Measurements from ENCODE around the gene GNAT1.
A peak's percentile ranks its signal among the peaks of the same experiment; 100 is the strongest.

The GNAT1 gene

GRCh38 chr3:50237754-50238548, 46.5 kb downstream of the GNAT1 start:
- no peak for TF ChIP-seq CTCF (IDR thresholded peaks at IDR 0.05)
- Histone ChIP-seq H3K9me3 (ENCODE audit: control insufficient read depth, low read length) (no peaks in the 10 kb centered on the region), H3K27me3 (ENCODE audit: control insufficient read depth, insufficient read depth, low read length) (no peaks in the 10 kb centered on the region), H3K4me3 (ENCODE audit: low read depth, low read length) (peak overlapping the region; percentile 84), H3K36me3 (ENCODE audit: control insufficient read depth, insufficient read depth, low read length) (no peaks in the 10 kb centered on the region), H2AFZ (peak overlapping the region; percentile 4), H3K4me2 (ENCODE audit: low read length) (peak overlapping the region; percentile 100), H3K27ac (peak overlapping the region; percentile 91), H3K79me2 (peaks cover 58% of the 10 kb centered on the region), H3K4me1 (peaks cover 30% of the 10 kb centered on the region), H3K9ac (peak overlapping the region; percentile 47)

DNA sequence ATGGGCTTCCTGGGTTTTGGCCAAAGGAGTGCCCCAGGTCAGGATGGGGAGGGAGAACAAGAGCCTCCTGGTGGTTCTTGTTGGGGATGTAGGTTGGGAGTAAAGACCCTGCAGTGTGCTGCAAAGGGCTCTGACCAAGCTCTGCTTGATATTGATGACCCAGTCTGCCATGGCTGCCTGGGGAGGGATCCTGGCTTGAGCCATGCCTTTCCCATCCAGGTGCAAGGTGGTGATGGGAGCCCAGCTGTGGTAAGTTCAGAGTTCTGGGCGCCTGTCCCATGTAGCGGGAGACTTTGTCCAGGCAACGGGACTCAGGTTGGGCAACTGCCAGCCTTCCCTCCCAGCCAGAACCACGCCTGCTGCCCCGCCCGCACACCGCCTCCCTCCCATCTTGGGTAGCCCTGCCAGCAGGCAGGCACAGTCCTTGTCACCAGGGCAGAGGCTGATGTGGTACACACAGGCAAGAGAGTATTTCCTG, 47.2 kb downstream of the GNAT1 start:
- Histone ChIP-seq H3K4me2 (ENCODE audit: low read length) (peak overlapping the region; percentile 100), H3K79me2 (peaks cover 64% of the 10 kb centered on the region), H3K27ac (peak overlapping the region; percentile 91), H3K9ac (no peak overlapping the region), H3K9me3 (ENCODE audit: control insufficient read depth, low read length) (no peaks in the 10 kb centered on the region), H3K4me3 (ENCODE audit: low read depth, low read length) (peak overlapping the region; percentile 84), H3K27me3 (ENCODE audit: control insufficient read depth, insufficient read depth, low read length) (no peaks in the 10 kb centered on the region), H3K4me1 (peaks cover 34% of the 10 kb centered on the region), H2AFZ (no peak overlapping the region), H3K36me3 (ENCODE audit: control insufficient read depth, insufficient read depth, low read length) (no peaks in the 10 kb centered on the region)
- TF ChIP-seq CTCF (IDR thresholded peaks at IDR 0.05), result no peak

DNA sequence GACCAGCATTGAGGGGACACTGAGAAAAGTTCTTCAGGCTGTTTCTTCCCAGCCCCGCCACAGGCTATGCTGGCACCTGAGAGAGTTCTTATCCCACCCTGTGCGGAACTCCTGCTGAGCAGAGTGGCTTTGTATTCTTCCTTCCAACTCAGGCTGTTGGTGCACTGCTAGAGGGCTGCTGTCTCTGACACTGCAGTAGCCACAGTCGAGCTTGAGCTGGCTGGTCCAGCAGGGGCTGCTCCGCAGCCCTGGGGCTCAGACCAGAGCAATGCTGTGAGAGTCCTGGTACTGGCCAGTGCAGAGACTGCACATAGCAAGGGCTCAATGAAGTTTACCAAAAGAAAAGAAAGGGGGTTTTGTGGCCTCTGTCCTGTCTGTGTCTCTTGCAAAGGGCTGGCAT, 48.2 kb downstream of the GNAT1 start:
- Histone ChIP-seq H3K27me3 (ENCODE audit: control insufficient read depth, insufficient read depth, low read length) (no peaks in the 10 kb centered on the region), H3K4me1 (peaks cover 40% of the 10 kb centered on the region), H3K4me2 (ENCODE audit: low read length) (no peak overlapping the region), H3K27ac (no peak overlapping the region), H3K9me3 (ENCODE audit: control insufficient read depth, low read length) (no peaks in the 10 kb centered on the region), H3K9ac (no peak overlapping the region), H3K36me3 (ENCODE audit: control insufficient read depth, insufficient read depth, low read length) (no peaks in the 10 kb centered on the region), H3K4me3 (ENCODE audit: low read depth, low read length) (no peak overlapping the region), H3K79me2 (peaks cover 75% of the 10 kb centered on the region), H2AFZ (no peak overlapping the region)
- TF ChIP-seq CTCF (IDR thresholded peaks at IDR 0.05), result no peak

- peaks cover 55% of the 10 kb centered on the region for H3K4me1 ChIP-seq
- H3K4me3 ChIP-seq (ENCODE audit: low read depth, low read length), result no peak overlapping the region
- no peaks in the 10 kb centered on the region for H3K9me3 ChIP-seq (ENCODE audit: control insufficient read depth, low read length)
- peak overlapping the region; percentile 45 for H3K27ac ChIP-seq
- no peak overlapping the region for H3K9ac ChIP-seq
- H2AFZ ChIP-seq, result no peak overlapping the region
- peaks cover 83% of the 10 kb centered on the region for H3K79me2 ChIP-seq
- no peak overlapping the region for H3K4me2 ChIP-seq (ENCODE audit: low read length)
- TF ChIP-seq CTCF (IDR thresholded peaks at IDR 0.05), result no peak
- H3K27me3 ChIP-seq (ENCODE audit: control insufficient read depth, insufficient read depth, low read length), result no peaks in the 10 kb centered on the region
- H3K36me3 ChIP-seq (ENCODE audit: control insufficient read depth, insufficient read depth, low read length), result no peaks in the 10 kb centered on the region
These were observed 49.8 kb downstream of the GNAT1 start for GRCh38 chr3:50241163-50241562.

Data from parathyroid adenoma (tissue), 2 donors.